ENCODE data around the gene GPR84.
"Not testable (repeated sequence)": the region's sequence is repeated elsewhere in the genome, so short reads cannot be mapped to it uniquely, and the experiment has no call there.

GPR84 gene

GRCh38 chr12:54333420-54334034, 30.8 kb downstream of the GPR84 start:
- Mint-ChIP-seq H3K4me3 (no peak overlapping the region), H3K27me3 (no peaks in the 10 kb centered on the region), H3K27ac (ENCODE audit: low read depth) (no peak overlapping the region), H3K9me3 (no peaks in the 10 kb centered on the region), H3K36me3 (ENCODE audit: insufficient read depth) (peaks cover 2% of the 10 kb centered on the region), H3K4me1 (peaks cover 40% of the 10 kb centered on the region)
- ATAC-seq (replicated peaks; ENCODE audit: extremely low read depth, poor library complexity, severe bottlenecking) (no peak), DNase-seq (ENCODE audit: low spot score in 2 of 2) (no peak)

GRCh38 chr12:54331461-54331860, 32.8 kb downstream of the GPR84 start:
- peaks cover 39% of the 10 kb centered on the region for H3K4me1 Mint-ChIP-seq
- DNase-seq (ENCODE audit: low spot score in 2 of 2): no peak
- peak overlapping the region; percentile 82 for H3K27ac Mint-ChIP-seq (ENCODE audit: low read depth)
- peaks cover 4% of the 10 kb centered on the region for H3K36me3 Mint-ChIP-seq (ENCODE audit: insufficient read depth)
- H3K4me3 Mint-ChIP-seq: no peak overlapping the region
- no peak for ATAC-seq (replicated peaks; ENCODE audit: extremely low read depth, poor library complexity, severe bottlenecking)
- H3K27me3 Mint-ChIP-seq: no peaks in the 10 kb centered on the region
- no peaks in the 10 kb centered on the region for H3K9me3 Mint-ChIP-seq

GRCh38 chr12:54330442-54330841, 33.8 kb downstream of the GPR84 start:
- Mint-ChIP-seq H3K4me1 (peaks cover 38% of the 10 kb centered on the region), H3K27ac (ENCODE audit: low read depth) (peak overlapping the region; percentile 82), H3K36me3 (ENCODE audit: insufficient read depth) (peaks cover 4% of the 10 kb centered on the region), H3K27me3 (no peaks in the 10 kb centered on the region), H3K9me3 (no peaks in the 10 kb centered on the region), H3K4me3 (no peak overlapping the region)
- DNase-seq (ENCODE audit: low spot score in 2 of 2): no peak
- ATAC-seq (replicated peaks; ENCODE audit: extremely low read depth, poor library complexity, severe bottlenecking): no peak

GRCh38 chr12:54329759-54330158, 34.5 kb downstream of the GPR84 start:
- H3K27me3 Mint-ChIP-seq: no peaks in the 10 kb centered on the region

GRCh38 chr12:54328595-54329337, 35.5 kb downstream of the GPR84 start:
- peaks cover 9% of the 10 kb centered on the region for H3K36me3 Mint-ChIP-seq (ENCODE audit: insufficient read depth)
- DNase-seq (ENCODE audit: low spot score in 2 of 2) (no peak), ATAC-seq (replicated peaks; ENCODE audit: extremely low read depth, poor library complexity, severe bottlenecking) (no peak)
- peak overlapping the region; percentile 15 for H3K4me3 Mint-ChIP-seq
- H3K9me3 Mint-ChIP-seq: no peaks in the 10 kb centered on the region
- H3K27me3 Mint-ChIP-seq: no peaks in the 10 kb centered on the region
- H3K27ac Mint-ChIP-seq (ENCODE audit: low read depth): no peak overlapping the region
- peaks cover 50% of the 10 kb centered on the region for H3K4me1 Mint-ChIP-seq

More at GRCh38 chr12:54329759-54330158, 34.5 kb downstream of the GPR84 start:
- DNase-seq (ENCODE audit: low spot score in 2 of 2) (no peak), ATAC-seq (replicated peaks; ENCODE audit: extremely low read depth, poor library complexity, severe bottlenecking) (no peak)
- H3K36me3 Mint-ChIP-seq (ENCODE audit: insufficient read depth): peaks cover 9% of the 10 kb centered on the region
- no peak overlapping the region for H3K4me3 Mint-ChIP-seq
- H3K4me1 Mint-ChIP-seq: peaks cover 44% of the 10 kb centered on the region
- H3K9me3 Mint-ChIP-seq: no peaks in the 10 kb centered on the region
- peak overlapping the region; percentile 82 for H3K27ac Mint-ChIP-seq (ENCODE audit: low read depth)

- peak overlapping the region; percentile 96 for H3K4me3 Mint-ChIP-seq
- ATAC-seq (replicated peaks; ENCODE audit: extremely low read depth, poor library complexity, severe bottlenecking); H3K27me3 Mint-ChIP-seq; DNase-seq (ENCODE audit: low spot score in 2 of 2); H3K9me3 Mint-ChIP-seq: not testable (repeated sequence)
- peaks cover 47% of the 10 kb centered on the region for H3K4me1 Mint-ChIP-seq
- peaks cover 11% of the 10 kb centered on the region for H3K36me3 Mint-ChIP-seq (ENCODE audit: insufficient read depth)
- peak overlapping the region; percentile 100 for H3K27ac Mint-ChIP-seq (ENCODE audit: low read depth)
These were observed 38.7 kb downstream of the GPR84 start for GRCh38 chr12:54325442-54326109.

- peaks cover 11% of the 10 kb centered on the region for H3K36me3 Mint-ChIP-seq (ENCODE audit: insufficient read depth)
- H3K4me1 Mint-ChIP-seq: peaks cover 41% of the 10 kb centered on the region
- H3K9me3 Mint-ChIP-seq: no peaks in the 10 kb centered on the region
- peak; percentile 83 to 92 for DNase-seq (ENCODE audit: low spot score in 2 of 2)
- peak within 1 kb of the TSS; percentile 100 for H3K27ac Mint-ChIP-seq (ENCODE audit: low read depth)
- peak; percentile 98 for ATAC-seq (replicated peaks; ENCODE audit: extremely low read depth, poor library complexity, severe bottlenecking)
- H3K4me3 Mint-ChIP-seq: peak within 1 kb of the TSS; percentile 96
- H3K27me3 Mint-ChIP-seq: no peaks in the 10 kb centered on the region
These were observed 39.5 kb downstream of the GPR84 start, which contains the start of gene COPZ1 for GRCh38 chr12:54324617-54325441. Gene COPZ1, plus strand, starts transcription at chr12:54325131. Its CDS starts 33 bp downstream, at chr12:54325164.

GRCh38 chr12:54321363-54321762, 42.9 kb downstream of the GPR84 start:
- H3K36me3 Mint-ChIP-seq (ENCODE audit: insufficient read depth): peaks cover 9% of the 10 kb centered on the region

More at GRCh38 chr12:54321363-54321762, 42.9 kb downstream of the GPR84 start:
- ATAC-seq (replicated peaks; ENCODE audit: extremely low read depth, poor library complexity, severe bottlenecking) (no peak), DNase-seq (ENCODE audit: low spot score in 2 of 2) (no peak)
- Mint-ChIP-seq H3K4me1 (peaks cover 18% of the 10 kb centered on the region), H3K4me3 (no peak overlapping the region), H3K9me3 (no peaks in the 10 kb centered on the region), H3K27me3 (no peaks in the 10 kb centered on the region), H3K27ac (ENCODE audit: low read depth) (no peak overlapping the region)
